KMS-11 (cell line): ENCODE results near the gene PCED1B.

Experiments
- H2AFZ ChIP-seq: fragments of 200-600 bp; sonication (generic); 2 replicates; pipeline ENCODE4 v1.6.1; 2016; ENCODE audit warnings: antibody characterized with exemption, mixed run types, low read depth
- H3K27ac ChIP-seq: fragments of 200-600 bp; sonication (generic); 2 replicates; pipeline ENCODE4 v1.6.1; 2016; ENCODE audit warnings: mild to moderate bottlenecking, mixed run types
- H3K27me3 ChIP-seq: fragments of 200-600 bp; sonication (generic); 2 replicates; pipeline ENCODE4 v1.6.1; 2017; ENCODE audit warnings: mild to moderate bottlenecking, low read depth, mixed run types, moderate library complexity; ENCODE audit not compliant: insufficient read depth
- H3K36me3 ChIP-seq: fragments of 200-600 bp; sonication (generic); 2 replicates; pipeline ENCODE4 v1.6.1; 2017; ENCODE audit warnings: mild to moderate bottlenecking, mixed run types; ENCODE audit not compliant: insufficient read depth
- H3K4me1 ChIP-seq: fragments of 200-600 bp; sonication (generic); 2 replicates; pipeline ENCODE4 v1.6.1; 2016; ENCODE audit warnings: mild to moderate bottlenecking, low read depth, mixed run types; ENCODE audit not compliant: poor library complexity, severe bottlenecking
- H3K4me2 ChIP-seq: fragments of 200-600 bp; sonication (generic); 2 replicates; pipeline ENCODE4 v1.7.0; 2016; ENCODE audit warnings: mild to moderate bottlenecking, mixed run types
- H3K4me3 ChIP-seq: fragments of 200-600 bp; sonication (generic); IDR thresholded peaks from 2 replicates; pipeline ENCODE4 v1.6.1; 2017; ENCODE audit warnings: low read depth, low read length, mixed read lengths; ENCODE audit not compliant: insufficient read depth
- H3K79me2 ChIP-seq: fragments of 200-600 bp; sonication (generic); 2 replicates; pipeline ENCODE4 v1.6.1; 2016; ENCODE audit warnings: low read depth, mixed run types; ENCODE audit not compliant: insufficient read depth
- H3K9ac ChIP-seq: fragments of 200-600 bp; sonication (generic); 2 replicates; pipeline ENCODE4 v1.6.1; 2016; ENCODE audit warnings: mild to moderate bottlenecking, mixed run types
- H4K20me1 ChIP-seq: fragments of 200-600 bp; sonication (generic); 2 replicates; pipeline ENCODE4 v1.6.1; 2016; ENCODE audit warnings: mild to moderate bottlenecking, mixed run types; ENCODE audit not compliant: insufficient read depth
- CTCF ChIP-seq: fragments of 200-600 bp; sonication (generic); conservative IDR thresholded peaks from 2 replicates; pipeline ENCODE4 v1.6.1; 2017; ENCODE audit warnings: low read depth, mild to moderate bottlenecking, antibody characterized with exemption, low read length, moderate library complexity, mixed read lengths

Gene PCED1B

GRCh38 chr12:47202176-47202575 lies 122.8 kb downstream of the PCED1B start:
- no peaks in the 10 kb centered on the region for H4K20me1 ChIP-seq
- H3K27me3 ChIP-seq: no peaks in the 10 kb centered on the region
- peaks cover 5% of the 10 kb centered on the region for H3K4me1 ChIP-seq
- H3K27ac ChIP-seq: no peak overlapping the region
- no peak overlapping the region for H2AFZ ChIP-seq
- H3K4me3 ChIP-seq: no peak overlapping the region
- H3K9ac ChIP-seq: no peak overlapping the region
- H3K36me3 ChIP-seq: no peaks in the 10 kb centered on the region
- H3K79me2 ChIP-seq: no peaks in the 10 kb centered on the region
- no peak overlapping the region for H3K4me2 ChIP-seq
- TF ChIP-seq CTCF: no peak

DNA sequence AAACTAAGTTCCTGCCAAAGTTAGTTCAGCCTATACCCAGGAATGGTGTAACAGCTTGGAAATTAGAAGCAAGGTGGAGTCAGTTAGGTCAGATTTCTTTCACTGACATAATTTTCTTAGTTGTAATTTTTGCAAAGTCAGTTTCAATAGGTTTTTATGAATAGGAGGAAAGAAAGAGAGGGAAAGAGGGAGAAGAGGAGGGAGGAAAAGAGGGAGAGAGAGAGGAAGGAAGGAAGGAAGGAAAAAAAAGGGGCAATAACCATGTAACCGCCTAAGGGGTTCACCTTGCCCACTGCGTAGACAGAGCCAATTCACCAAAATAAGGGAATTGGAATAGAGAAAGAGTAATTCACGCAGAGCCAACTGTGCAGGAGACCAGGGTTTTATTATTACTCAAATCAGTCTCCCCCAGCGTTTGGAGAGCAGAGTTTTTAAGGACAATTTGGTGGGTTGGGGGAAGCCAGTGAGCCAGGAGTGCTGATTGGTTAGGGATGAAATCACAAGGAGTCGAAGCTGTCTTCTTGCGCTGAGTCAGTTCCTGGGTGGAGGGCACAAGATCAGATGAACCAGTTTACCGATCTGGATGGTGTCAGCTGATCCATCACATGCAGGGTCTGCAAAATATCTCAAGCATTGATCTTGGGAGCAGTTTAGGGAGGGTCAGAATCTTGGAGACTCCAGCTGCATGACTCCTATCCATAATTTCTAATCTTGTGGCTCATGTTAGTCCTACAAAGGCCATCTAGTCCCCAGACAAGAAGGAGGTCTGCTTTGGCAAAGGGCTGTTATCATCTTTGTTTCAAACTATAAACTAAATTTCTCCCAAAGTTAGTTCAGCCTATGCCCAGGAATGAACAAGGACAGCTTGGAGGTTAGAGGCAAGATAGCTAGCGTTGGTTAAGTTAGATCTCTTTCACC lies 126.4 kb downstream of the PCED1B start:
- no peak for TF ChIP-seq CTCF
- H3K4me2 ChIP-seq: no peak overlapping the region
- H3K9ac ChIP-seq: no peak overlapping the region
- H3K4me1 ChIP-seq: peaks cover 21% of the 10 kb centered on the region
- no peaks in the 10 kb centered on the region for H3K36me3 ChIP-seq
- H3K4me3 ChIP-seq: no peak overlapping the region
- no peaks in the 10 kb centered on the region for H4K20me1 ChIP-seq
- no peak overlapping the region for H3K27ac ChIP-seq
- H3K79me2 ChIP-seq: no peaks in the 10 kb centered on the region
- no peak overlapping the region for H2AFZ ChIP-seq
- H3K27me3 ChIP-seq: no peaks in the 10 kb centered on the region

- no peak for TF ChIP-seq CTCF
- no peaks in the 10 kb centered on the region for H3K27me3 ChIP-seq
- H3K4me3 ChIP-seq: no peak overlapping the region
- H3K4me1 ChIP-seq: peaks cover 21% of the 10 kb centered on the region
- H3K79me2 ChIP-seq: no peaks in the 10 kb centered on the region
- H4K20me1 ChIP-seq: no peaks in the 10 kb centered on the region
- no peaks in the 10 kb centered on the region for H3K36me3 ChIP-seq
- no peak overlapping the region for H3K4me2 ChIP-seq
- no peak overlapping the region for H2AFZ ChIP-seq
- H3K27ac ChIP-seq: no peak overlapping the region
- H3K9ac ChIP-seq: no peak overlapping the region
Measured at GRCh38 chr12:47206450-47207339, 127.3 kb downstream of the PCED1B start.

- peak overlapping the region; percentile 17 for H3K4me2 ChIP-seq
- H3K27ac ChIP-seq: peak overlapping the region; percentile 3; the same call in 1 of the 2 replicates
- H2AFZ ChIP-seq: no peak overlapping the region
- no peaks in the 10 kb centered on the region for H3K79me2 ChIP-seq
- H4K20me1 ChIP-seq: no peaks in the 10 kb centered on the region
- H3K4me3 ChIP-seq: no peak overlapping the region
- peaks cover 21% of the 10 kb centered on the region for H3K4me1 ChIP-seq
- TF ChIP-seq CTCF: no peak
- no peaks in the 10 kb centered on the region for H3K27me3 ChIP-seq
- no peak overlapping the region for H3K9ac ChIP-seq
- H3K36me3 ChIP-seq: no peaks in the 10 kb centered on the region
Measured at GRCh38 chr12:47207340-47207717, 127.9 kb downstream of the PCED1B start.
